ENCODE measurements around the gene ZNF692.

Gene ZNF692

GRCh38 chr1:248873993-248874533, 15.2 kb upstream of the ZNF692 start:
- Histone ChIP-seq H3K27ac (ENCODE audit: insufficient read depth, low read depth, low read length, poor library complexity, severe bottlenecking) (peak overlapping the region; percentile 67), H3K27me3 (ENCODE audit: control insufficient read depth, insufficient read depth, low read length, poor library complexity, severe bottlenecking) (no peaks in the 10 kb centered on the region), H3K36me3 (ENCODE audit: control insufficient read depth, insufficient read depth, low read length) (no peaks in the 10 kb centered on the region), H3K9me3 (ENCODE audit: control insufficient read depth, low read length) (no peaks in the 10 kb centered on the region), H3K4me3 (ENCODE audit: insufficient read depth, low read depth, low read length) (peak overlapping the region; percentile 60), H3K4me1 (ENCODE audit: control insufficient read depth, insufficient read depth, low read length) (no peaks in the 10 kb centered on the region)
- 5% methylated on average over 23 of the region's 23 CpGs for WGBS, 2 experiments

GRCh38 chr1:248873409-248873992, 14.6 kb upstream of the ZNF692 start:
- 0 to 1% methylated on average over 41 of the region's 41 CpGs for WGBS, 2 experiments
- Histone ChIP-seq H3K9me3 (ENCODE audit: control insufficient read depth, low read length) (no peaks in the 10 kb centered on the region), H3K27me3 (ENCODE audit: control insufficient read depth, insufficient read depth, low read length, poor library complexity, severe bottlenecking) (no peaks in the 10 kb centered on the region), H3K4me3 (ENCODE audit: insufficient read depth, low read depth, low read length) (peak overlapping the region; percentile 60), H3K4me1 (ENCODE audit: control insufficient read depth, insufficient read depth, low read length) (no peaks in the 10 kb centered on the region), H3K27ac (ENCODE audit: insufficient read depth, low read depth, low read length, poor library complexity, severe bottlenecking) (peak overlapping the region; percentile 80), H3K36me3 (ENCODE audit: control insufficient read depth, insufficient read depth, low read length) (no peaks in the 10 kb centered on the region)

DNA sequence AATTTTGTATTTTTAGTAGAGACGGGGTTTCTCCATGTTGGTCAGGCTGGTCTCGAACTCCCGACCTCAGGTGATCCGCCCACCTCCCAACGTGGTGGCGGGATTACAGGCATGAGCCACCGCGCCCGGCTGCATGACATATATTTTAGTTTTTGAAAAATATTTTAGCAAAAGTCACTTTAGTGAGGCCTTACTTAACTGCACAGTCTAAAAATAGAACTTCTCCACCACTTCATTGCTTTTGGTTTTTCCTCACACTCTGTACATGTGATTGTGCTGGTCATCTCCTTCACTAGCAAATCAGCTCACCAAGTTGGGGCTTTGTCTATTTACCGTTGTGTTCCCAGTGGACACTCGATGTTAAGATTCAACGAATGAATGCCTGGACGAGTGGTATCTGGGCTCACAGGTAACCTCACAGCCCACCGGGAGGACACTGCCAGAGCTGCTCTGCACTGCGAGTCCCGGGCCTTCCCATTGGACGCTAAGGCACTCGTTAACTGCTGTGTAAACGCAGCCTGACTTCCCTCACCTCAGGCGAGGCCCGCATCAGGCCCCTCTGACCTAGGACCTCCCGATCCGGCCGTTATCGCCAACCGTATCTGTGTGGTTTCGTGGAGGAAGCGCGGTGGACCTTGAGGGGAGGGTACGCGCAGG, 14.0 kb upstream of the ZNF692 start:
- WGBS, 2 experiments: 1 to 3% methylated on average over 31 of the region's 31 CpGs
- peak overlapping the region; percentile 80 for H3K27ac ChIP-seq (ENCODE audit: insufficient read depth, low read depth, low read length, poor library complexity, severe bottlenecking)
- H3K4me1 ChIP-seq (ENCODE audit: control insufficient read depth, insufficient read depth, low read length): no peaks in the 10 kb centered on the region
- peak overlapping the region; percentile 60 for H3K4me3 ChIP-seq (ENCODE audit: insufficient read depth, low read depth, low read length)
- H3K9me3 ChIP-seq (ENCODE audit: control insufficient read depth, low read length): no peaks in the 10 kb centered on the region
- H3K36me3 ChIP-seq (ENCODE audit: control insufficient read depth, insufficient read depth, low read length): no peaks in the 10 kb centered on the region
- no peaks in the 10 kb centered on the region for H3K27me3 ChIP-seq (ENCODE audit: control insufficient read depth, insufficient read depth, low read length, poor library complexity, severe bottlenecking)

DNA sequence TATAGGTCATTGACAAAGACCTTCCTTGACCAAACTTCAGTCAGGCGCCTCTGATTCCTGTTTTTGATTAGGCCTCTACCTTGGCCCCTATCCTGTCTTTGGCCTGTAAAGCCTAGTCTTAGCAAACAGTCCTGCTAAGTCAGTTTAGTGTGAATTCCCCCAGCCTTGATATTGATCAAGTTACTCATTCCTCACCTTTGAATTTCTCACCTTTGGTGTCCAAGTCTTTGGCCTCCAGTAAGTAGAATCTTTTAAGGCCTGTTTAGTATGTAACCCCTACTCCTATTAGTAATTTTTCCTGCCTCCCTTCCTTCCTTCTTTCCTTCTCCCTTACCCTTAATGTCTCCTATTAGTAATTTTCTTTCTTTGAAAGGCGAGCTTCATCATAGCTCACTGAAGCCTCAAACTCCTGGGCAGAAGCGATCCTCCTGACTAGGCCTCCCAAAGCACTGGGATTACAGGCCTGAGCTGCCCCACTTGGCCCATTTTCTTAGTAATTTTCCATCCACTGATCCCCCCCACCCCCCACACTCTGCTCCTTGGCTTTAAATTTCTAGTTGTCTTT, 13.0 kb upstream of the ZNF692 start:
- H3K4me3 ChIP-seq (ENCODE audit: insufficient read depth, low read depth, low read length): no peak overlapping the region
- no peaks in the 10 kb centered on the region for H3K27me3 ChIP-seq (ENCODE audit: control insufficient read depth, insufficient read depth, low read length, poor library complexity, severe bottlenecking)
- H3K27ac ChIP-seq (ENCODE audit: insufficient read depth, low read depth, low read length, poor library complexity, severe bottlenecking): no peak overlapping the region
- no peaks in the 10 kb centered on the region for H3K36me3 ChIP-seq (ENCODE audit: control insufficient read depth, insufficient read depth, low read length)
- no peaks in the 10 kb centered on the region for H3K9me3 ChIP-seq (ENCODE audit: control insufficient read depth, low read length)
- 93 to 95% methylated on average over 3 of the region's 3 CpGs for WGBS, 2 experiments
- H3K4me1 ChIP-seq (ENCODE audit: control insufficient read depth, insufficient read depth, low read length): no peaks in the 10 kb centered on the region

GRCh38 chr1:248862998-248863881, 4.4 kb upstream of the ZNF692 start:
- no peaks in the 10 kb centered on the region for H3K9me3 ChIP-seq (ENCODE audit: control insufficient read depth, low read length)
- H3K27me3 ChIP-seq (ENCODE audit: control insufficient read depth, insufficient read depth, low read length, poor library complexity, severe bottlenecking): peaks cover 53% of the 10 kb centered on the region
- peaks cover 5% of the 10 kb centered on the region for H3K4me1 ChIP-seq (ENCODE audit: control insufficient read depth, insufficient read depth, low read length)
- H3K27ac ChIP-seq (ENCODE audit: insufficient read depth, low read depth, low read length, poor library complexity, severe bottlenecking): no peak overlapping the region
- 12 to 14% methylated on average over 46 of the region's 46 CpGs for WGBS, 2 experiments
- H3K4me3 ChIP-seq (ENCODE audit: insufficient read depth, low read depth, low read length): peak overlapping the region; percentile 60
- no peaks in the 10 kb centered on the region for H3K36me3 ChIP-seq (ENCODE audit: control insufficient read depth, insufficient read depth, low read length)

DNA sequence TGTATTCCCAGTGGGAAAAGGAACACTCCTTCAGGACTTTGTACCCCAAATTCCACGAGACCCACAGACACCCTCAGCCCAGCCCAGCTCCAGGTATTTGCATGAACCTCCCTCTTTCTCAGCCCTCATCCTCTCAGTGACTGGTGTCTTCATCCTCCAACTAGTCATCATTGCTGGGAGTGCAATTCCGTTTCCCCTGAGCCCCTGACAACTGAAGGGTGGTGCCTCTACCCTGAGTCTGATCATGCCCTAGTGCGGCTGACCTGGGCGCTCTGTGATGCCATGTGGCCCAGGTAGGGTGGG, 3.8 kb upstream of the ZNF692 start:
- Histone ChIP-seq H3K36me3 (ENCODE audit: control insufficient read depth, insufficient read depth, low read length) (no peaks in the 10 kb centered on the region), H3K27ac (ENCODE audit: insufficient read depth, low read depth, low read length, poor library complexity, severe bottlenecking) (no peak overlapping the region), H3K4me3 (ENCODE audit: insufficient read depth, low read depth, low read length) (peak overlapping the region; percentile 60), H3K27me3 (ENCODE audit: control insufficient read depth, insufficient read depth, low read length, poor library complexity, severe bottlenecking) (peaks cover 53% of the 10 kb centered on the region), H3K9me3 (ENCODE audit: control insufficient read depth, low read length) (no peaks in the 10 kb centered on the region), H3K4me1 (ENCODE audit: control insufficient read depth, insufficient read depth, low read length) (peaks cover 7% of the 10 kb centered on the region)
- 18 to 25% methylated on average over 4 of the region's 4 CpGs for WGBS, 2 experiments

- no peak overlapping the region for H3K4me3 ChIP-seq (ENCODE audit: insufficient read depth, low read depth, low read length)
- no peaks in the 10 kb centered on the region for H3K36me3 ChIP-seq (ENCODE audit: control insufficient read depth, insufficient read depth, low read length)
- peaks cover 13% of the 10 kb centered on the region for H3K4me1 ChIP-seq (ENCODE audit: control insufficient read depth, insufficient read depth, low read length)
- no peak overlapping the region for H3K27ac ChIP-seq (ENCODE audit: insufficient read depth, low read depth, low read length, poor library complexity, severe bottlenecking)
- H3K9me3 ChIP-seq (ENCODE audit: control insufficient read depth, low read length): no peaks in the 10 kb centered on the region
- H3K27me3 ChIP-seq (ENCODE audit: control insufficient read depth, insufficient read depth, low read length, poor library complexity, severe bottlenecking): peaks cover 53% of the 10 kb centered on the region
- 85 to 93% methylated on average over 2 of the region's 2 CpGs for WGBS, 2 experiments
Observed at GRCh38 chr1:248861616-248862015, 2.7 kb upstream of the ZNF692 start.

DNA sequence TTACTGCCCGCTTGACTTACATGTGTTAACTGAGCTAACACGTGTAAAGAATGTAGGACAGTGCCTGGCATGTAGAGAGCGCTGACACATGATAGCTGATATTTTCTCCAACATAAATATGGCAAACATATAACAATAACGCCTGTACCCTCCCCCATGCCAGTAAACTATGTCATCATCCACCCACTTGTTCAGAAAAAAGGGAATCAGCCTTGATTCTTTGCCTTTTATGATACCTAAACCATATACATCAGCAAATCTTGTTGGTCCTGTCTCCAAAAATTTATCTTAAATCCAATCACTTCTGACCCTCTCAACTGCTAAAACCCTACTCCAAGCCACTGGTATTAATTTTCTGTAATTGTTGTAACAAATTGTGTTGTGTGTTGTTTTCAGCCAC, 1.1 kb upstream of the ZNF692 start:
- Histone ChIP-seq H3K9me3 (ENCODE audit: control insufficient read depth, low read length) (no peaks in the 10 kb centered on the region), H3K36me3 (ENCODE audit: control insufficient read depth, insufficient read depth, low read length) (no peaks in the 10 kb centered on the region), H3K27ac (ENCODE audit: insufficient read depth, low read depth, low read length, poor library complexity, severe bottlenecking) (no peak overlapping the region), H3K4me3 (ENCODE audit: insufficient read depth, low read depth, low read length) (no peak overlapping the region), H3K4me1 (ENCODE audit: control insufficient read depth, insufficient read depth, low read length) (peaks cover 13% of the 10 kb centered on the region), H3K27me3 (ENCODE audit: control insufficient read depth, insufficient read depth, low read length, poor library complexity, severe bottlenecking) (peaks cover 53% of the 10 kb centered on the region)
- WGBS, 2 experiments: 89 to 90% methylated on average over 4 of the region's 4 CpGs

- H3K4me1 ChIP-seq (ENCODE audit: control insufficient read depth, insufficient read depth, low read length): peaks cover 9% of the 10 kb centered on the region
- H3K9me3 ChIP-seq (ENCODE audit: control insufficient read depth, low read length): no peaks in the 10 kb centered on the region
- no peaks in the 10 kb centered on the region for H3K36me3 ChIP-seq (ENCODE audit: control insufficient read depth, insufficient read depth, low read length)
- WGBS, 2 experiments: 2% methylated on average over 45 of the region's 45 CpGs
- peaks cover 36% of the 10 kb centered on the region for H3K27me3 ChIP-seq (ENCODE audit: control insufficient read depth, insufficient read depth, low read length, poor library complexity, severe bottlenecking)
- H3K27ac ChIP-seq (ENCODE audit: insufficient read depth, low read depth, low read length, poor library complexity, severe bottlenecking): peak overlapping the region; percentile 17
- H3K4me3 ChIP-seq (ENCODE audit: insufficient read depth, low read depth, low read length): peak overlapping the region; percentile 48
Observed at GRCh38 chr1:248858096-248858890, 592 bp downstream of the ZNF692 start.

Data from ectodermal cell (in vitro differentiated cells).